IMR-90 (cell line): ENCODE measurements around the gene MBTD1. TPM values are rescaled to one million over a fixed set of nuclear protein-coding genes. Genes with fewer than 3 reads are reported as not detected.

Experiments used
- ATAC-seq: fragments of 200-7000 bp; cut with Tn5 transposase; 2 replicates; pipeline ENCODE4 v1.9.1; 2020; ENCODE audit warnings: low read depth, mild to moderate bottlenecking, moderate library complexity
- BruUV-seq: library from RNA; stranded (reverse); fragments of 400-500 nt; replicated peaks from 2 replicates; lab custom pipeline; 2021; lab: Mats Ljungman, UMichigan
- CTCF ChIA-PET: fragments of 300-600 bp; formaldehyde crosslinking; extraction: SDS; loops from one replicate; lab custom pipeline; 2021; ENCODE audit warnings: antibody characterized with exemption; lab: Yijun Ruan, JAX
- POLR2A ChIA-PET: fragments of 300-600 bp; sonication (Branson Sonifier 250); formaldehyde crosslinking; loops from one replicate; lab custom pipeline; 2022; ENCODE audit warnings: antibody characterized with exemption; ENCODE audit not compliant: unreplicated experiment; lab: Charles Lee
- DNase-seq: peaks from one replicate; pipeline ENCODE4 v3.0.0; 2013
- H2AFZ ChIP-seq: replicated peaks from 2 replicates; pipeline ENCODE3; 2013; ENCODE audit warnings: low read length, mild to moderate bottlenecking; ENCODE audit not compliant: poor library complexity
- H2AK5ac ChIP-seq: 2 replicates; pipeline ENCODE4 v1.6.1; 2013; ENCODE audit warnings: low read depth, low read length, inconsistent platforms
- H2AK9ac ChIP-seq: replicated peaks from 2 replicates; pipeline ENCODE3; 2013; ENCODE audit warnings: mild to moderate bottlenecking, low read depth, low read length, moderate library complexity; ENCODE audit not compliant: poor library complexity
- H2BK120ac ChIP-seq: 2 replicates; pipeline ENCODE4 v1.6.1; 2013; ENCODE audit warnings: low read depth, low read length, inconsistent platforms
- H2BK15ac ChIP-seq: 3 replicates; pipeline ENCODE4 v1.6.1; 2013; ENCODE audit warnings: low read depth, low read length, inconsistent platforms
- H2BK20ac ChIP-seq: 2 replicates; pipeline ENCODE4 v1.6.1; 2013; ENCODE audit warnings: low read depth, mild to moderate bottlenecking, inconsistent platforms, low read length, moderate library complexity
- H2BK5ac ChIP-seq: 2 replicates; pipeline ENCODE4 v1.6.1; 2013; ENCODE audit warnings: mild to moderate bottlenecking, low read depth, low read length, inconsistent platforms; ENCODE audit not compliant: poor library complexity, severe bottlenecking
- H3K14ac ChIP-seq: replicated peaks from 2 replicates; pipeline ENCODE4 v1.6.1; 2013; ENCODE audit warnings: low read depth, low read length, inconsistent platforms
- H3K18ac ChIP-seq: 2 replicates; pipeline ENCODE4 v1.6.1; 2013; ENCODE audit warnings: low read depth, low read length, control low read depth
- H3K23ac ChIP-seq: 2 replicates; pipeline ENCODE4 v1.6.1; 2013; ENCODE audit warnings: low read depth, low read length, inconsistent platforms
- H3K27ac ChIP-seq: 2 replicates; pipeline ENCODE4 v1.5.1; 2013; ENCODE audit warnings: mild to moderate bottlenecking, control low read depth, low read length; ENCODE audit not compliant: insufficient read depth
- H3K27me3 ChIP-seq: 2 replicates; pipeline ENCODE4 v1.6.1; 2013; ENCODE audit warnings: low read length; ENCODE audit not compliant: control insufficient read depth, insufficient read depth
- H3K36me3 ChIP-seq: 2 replicates; pipeline ENCODE4 v1.6.1; 2013; ENCODE audit warnings: low read length, mixed read lengths; ENCODE audit not compliant: control insufficient read depth, insufficient read depth
- H3K4ac ChIP-seq: 2 replicates; pipeline ENCODE4 v1.6.1; 2013; ENCODE audit warnings: low read depth, low read length, inconsistent platforms
- H3K4me1 ChIP-seq: 2 replicates; pipeline ENCODE4 v1.6.1; 2013; ENCODE audit warnings: low read length, mixed read lengths; ENCODE audit not compliant: control insufficient read depth, insufficient read depth
- H3K4me2 ChIP-seq: 2 replicates; pipeline ENCODE4 v1.6.1; 2013; ENCODE audit warnings: low read depth, mild to moderate bottlenecking, control low read depth, low read length, moderate library complexity
- H3K4me3 ChIP-seq: 2 replicates; pipeline ENCODE4 v1.5.1; 2013; ENCODE audit warnings: low read depth, mild to moderate bottlenecking, control low read depth, low read length, moderate library complexity; ENCODE audit not compliant: insufficient read depth
- H3K56ac ChIP-seq: 2 replicates; pipeline ENCODE4 v1.6.1; 2013; ENCODE audit warnings: low read length, inconsistent platforms; ENCODE audit not compliant: insufficient read depth; ENCODE audit errors: extremely low read depth
- H3K79me1 ChIP-seq, 2 experiments: 2 replicates each; pipeline ENCODE4 v1.6.1; 2013; ENCODE audit warnings: low read length in 2 of 2, inconsistent platforms in 1 of 2, low read depth in 1 of 2
- H3K9ac ChIP-seq: 2 replicates; pipeline ENCODE4 v1.6.1; 2013; ENCODE audit warnings: low read depth, low read length, control low read depth
- H3K9me1 ChIP-seq: 2 replicates; pipeline ENCODE4 v1.6.1; 2013; ENCODE audit warnings: low read length, inconsistent platforms; ENCODE audit not compliant: insufficient read depth
- H3K9me3 ChIP-seq: 2 replicates; pipeline ENCODE4 v1.6.1; 2013; ENCODE audit warnings: low read length; ENCODE audit not compliant: control insufficient read depth, insufficient read depth
- H4K20me1 ChIP-seq: 2 replicates; pipeline ENCODE4 v1.6.1; 2013; ENCODE audit warnings: low read length, inconsistent platforms; ENCODE audit not compliant: insufficient read depth
- H4K5ac ChIP-seq: 2 replicates; pipeline ENCODE4 v1.6.1; 2013; ENCODE audit warnings: mild to moderate bottlenecking, low read depth, low read length, control low read depth
- H4K8ac ChIP-seq, 2 experiments: 2 replicates each; pipeline ENCODE4 v1.6.1; 2013; ENCODE audit warnings: low read depth in 2 of 2, low read length in 2 of 2, control low read depth in 1 of 2, inconsistent platforms in 1 of 2
- H4K91ac ChIP-seq: 2 replicates; pipeline ENCODE4 v1.6.1; 2013; ENCODE audit warnings: low read depth, low read length, inconsistent platforms; ENCODE audit not compliant: insufficient read depth
- BHLHE40 ChIP-seq: fragments of 150-350 bp; IDR thresholded peaks from 2 replicates; pipeline ENCODE4 v1.6.1; 2016; ENCODE audit warnings: mild to moderate bottlenecking, low read depth, low read length
- CEBPB ChIP-seq: IDR thresholded peaks from 2 replicates; pipeline ENCODE4 v1.6.1; 2012; ENCODE audit warnings: low read depth, low read length, improper control_type of control experiment
- CHD1 ChIP-seq: IDR thresholded peaks from 2 replicates; pipeline ENCODE4 v1.6.1; 2012; ENCODE audit warnings: low read depth, low read length, improper control_type of control experiment
- CTCF ChIP-seq: conservative IDR thresholded peaks from 2 replicates; pipeline ENCODE4 v1.5.1; 2012; ENCODE audit warnings: mild to moderate bottlenecking, low read depth, low read length, improper control_type of control experiment
- MAFK ChIP-seq: IDR thresholded peaks from 2 replicates; pipeline ENCODE4 v1.6.1; 2012; ENCODE audit warnings: low read depth, low read length, improper control_type of control experiment
- MAZ ChIP-seq: IDR thresholded peaks from 2 replicates; pipeline ENCODE4 v1.6.1; 2012; ENCODE audit warnings: low read depth, mild to moderate bottlenecking, low read length, improper control_type of control experiment, moderate library complexity, borderline replicate concordance
- MXI1 ChIP-seq: IDR thresholded peaks from 2 replicates; pipeline ENCODE4 v1.6.1; 2012; ENCODE audit warnings: low read depth, mild to moderate bottlenecking, low read length, moderate library complexity, borderline replicate concordance
- NFE2L2 ChIP-seq: fragments of 150-350 bp; IDR thresholded peaks from 2 replicates; pipeline ENCODE4 v1.6.1; 2016; ENCODE audit warnings: low read depth, mild to moderate bottlenecking, low read length
- POLR2A ChIP-seq: IDR thresholded peaks from 2 replicates; pipeline ENCODE4 v1.6.1; 2012; ENCODE audit warnings: mild to moderate bottlenecking, low read depth, low read length
- RAD21 ChIP-seq: IDR thresholded peaks from 2 replicates; pipeline ENCODE4 v1.6.1; 2012; ENCODE audit warnings: low read length, improper control_type of control experiment
- RCOR1 ChIP-seq: IDR thresholded peaks from 2 replicates; pipeline ENCODE4 v1.6.1; 2012; ENCODE audit warnings: mild to moderate bottlenecking, low read length, improper control_type of control experiment; ENCODE audit not compliant: insufficient replicate concordance
- RFX5 ChIP-seq: IDR thresholded peaks from 2 replicates; pipeline ENCODE4 v1.8.0; 2012; ENCODE audit warnings: low read depth, mild to moderate bottlenecking, low read length, moderate library complexity
- SMC3 ChIP-seq: fragments of 150-350 bp; IDR thresholded peaks from 2 replicates; pipeline ENCODE4 v1.6.1; 2016; ENCODE audit warnings: low read depth, mild to moderate bottlenecking, antibody characterized with exemption, low read length, moderate library complexity
- USF2 ChIP-seq: fragments of 150-350 bp; IDR thresholded peaks from 2 replicates; pipeline ENCODE4 v1.6.1; 2017; ENCODE audit warnings: mild to moderate bottlenecking, antibody characterized with exemption, low read length, low read depth
- WGBS, 2 experiments: methylation state at CpG; one replicate each; pipeline versions ENCODE4 v1.1.5 to v1.1.7; 2013; ENCODE audit warnings: missing lambda C conversion rate in 2 of 2; ENCODE audit not compliant: insufficient read length in 1 of 2; ENCODE audit errors: extremely low coverage in 2 of 2; 5-methylcytosine and 5-hydroxymethylcytosine counted together
- dilution Hi-C: fragments of 300-500 bp; cut with HindIII; formaldehyde crosslinking; loops from one replicate; pipeline ENCODE4 v1.14.3; 2018; ENCODE audit warnings: low sequenced_read_pairs; ENCODE audit not compliant: unreplicated experiment
- in situ Hi-C: fragments of 300-500 bp; cut with MboI; formaldehyde crosslinking; loops from 3 replicates; pipeline ENCODE4 v1.14.3; 2019; ENCODE audit warnings: low sequenced_read_pairs, inconsistent platforms, mixed read lengths
- intact Hi-C: fragments of 100-400 bp; cut with micrococcal nuclease; formaldehyde crosslinking; loops from 2 replicates; pipeline ENCODE4 v1.10.0; 2022
- polyA plus RNA-seq, 3 experiments: library from polyadenylated mRNA; depleted of rRNA; stranded (reverse); fragments of >200 nt; gene quantifications; 2 replicates each; pipeline ENCODE4 v1.2.3, GENCODE V29; 2012; ENCODE audit warnings: low replicate concordance in 1 of 3
- total RNA-seq: library from RNA; depleted of rRNA; stranded (reverse); fragments of >200 nt; gene quantifications from 2 replicates; pipeline ENCODE4 v1.2.3, GENCODE V29; 2012
- TF ChIP-seq, protein P1 (sequence below): fragments of 150-350 bp; IDR thresholded peaks from 2 replicates; pipeline ENCODE4 v1.6.1; 2016; ENCODE audit warnings: low read depth, mild to moderate bottlenecking, low read length, moderate library complexity, borderline replicate concordance

MBTD1 gene
- total and polyA plus RNA-seq, 2 of the 4 experiments (the other 2 are of a cell fraction), result 3.2 to 5.6 TPM

DNA sequence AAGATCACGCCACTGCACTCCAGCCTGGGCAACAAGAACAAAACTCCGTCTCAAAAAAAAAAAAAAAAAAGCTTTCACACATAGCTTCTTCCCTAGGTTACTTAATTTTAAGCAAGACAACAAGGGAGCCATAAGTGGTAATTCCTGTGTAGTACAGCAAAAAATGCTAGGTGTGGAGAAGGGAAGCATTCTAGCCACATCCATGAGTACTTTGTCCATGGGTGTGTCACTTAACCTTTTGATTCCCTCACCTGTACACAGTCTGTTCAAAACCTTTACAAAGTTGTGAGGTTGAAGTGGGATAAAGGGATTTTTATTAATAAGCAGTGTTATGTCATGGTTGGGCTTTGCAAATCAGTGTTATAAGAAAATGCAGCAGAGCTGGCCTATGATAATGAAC is 89.1 kb downstream of the MBTD1 start:
- dilution Hi-C loops (no loop called here), intact Hi-C loops (no loop called here), in situ Hi-C loops (no loop called here)
- TF ChIP-seq RFX5 (no peak), NFE2L2 (no peak), SMC3 (no peak), RCOR1 (no peak), CTCF (no peak), POLR2A (no peak), MAZ (no peak), MXI1 (no peak), BHLHE40 (no peak), MAFK (no peak), RAD21 (no peak), CEBPB (no peak), CHD1 (no peak), USF2 (no peak)
- TF ChIP-seq, protein P1, sequence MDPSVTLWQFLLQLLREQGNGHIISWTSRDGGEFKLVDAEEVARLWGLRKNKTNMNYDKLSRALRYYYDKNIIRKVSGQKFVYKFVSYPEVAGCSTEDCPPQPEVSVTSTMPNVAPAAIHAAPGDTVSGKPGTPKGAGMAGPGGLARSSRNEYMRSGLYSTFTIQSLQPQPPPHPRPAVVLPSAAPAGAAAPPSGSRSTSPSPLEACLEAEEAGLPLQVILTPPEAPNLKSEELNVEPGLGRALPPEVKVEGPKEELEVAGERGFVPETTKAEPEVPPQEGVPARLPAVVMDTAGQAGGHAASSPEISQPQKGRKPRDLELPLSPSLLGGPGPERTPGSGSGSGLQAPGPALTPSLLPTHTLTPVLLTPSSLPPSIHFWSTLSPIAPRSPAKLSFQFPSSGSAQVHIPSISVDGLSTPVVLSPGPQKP, result no peak
- no peak overlapping the region for H2AK9ac ChIP-seq
- H3K27me3 ChIP-seq, result no peaks in the 10 kb centered on the region
- no peaks in the 10 kb centered on the region for H3K9me3 ChIP-seq
- H4K20me1 ChIP-seq, result peaks cover 19% of the 10 kb centered on the region
- H4K91ac ChIP-seq, result no peak overlapping the region
- no peak overlapping the region for H2BK15ac ChIP-seq
- H3K4me1 ChIP-seq, result peaks cover 4% of the 10 kb centered on the region; the same call in 1 of the 2 replicates
- CTCF ChIA-PET, result no interaction called here
- POLR2A ChIA-PET, result no interaction called here
- no peak overlapping the region for H2AFZ ChIP-seq
- ATAC-seq (no peak), DNase-seq (no peak)
- no peak overlapping the region for H2BK120ac ChIP-seq
- no peak overlapping the region for H2AK5ac ChIP-seq
- no peak overlapping the region for H2BK5ac ChIP-seq
- peaks cover 27 to 43% of the 10 kb centered on the region in 2 experiments for H3K79me1 ChIP-seq
- no peak overlapping the region for H3K4ac ChIP-seq
- no TSS peak for BruUV-seq
- no peak overlapping the region for H3K4me3 ChIP-seq
- WGBS, 2 experiments, result no CpG with 5 or more reads among the region's 2 CpGs
- no peak overlapping the region for H2BK20ac ChIP-seq
- H3K9me1 ChIP-seq, result peaks cover 8% of the 10 kb centered on the region; the same call in 1 of the 2 replicates
- no peak overlapping the region for H3K18ac ChIP-seq
- H3K9ac ChIP-seq, result no peak overlapping the region
- H3K14ac ChIP-seq, result no peak overlapping the region
- H3K4me2 ChIP-seq, result no peak overlapping the region
- peaks cover 31% of the 10 kb centered on the region for H3K36me3 ChIP-seq
- H3K56ac ChIP-seq, result no peak overlapping the region
- no peak overlapping the region for H4K8ac ChIP-seq
- no peak overlapping the region for H4K5ac ChIP-seq
- H3K27ac ChIP-seq, result no peak overlapping the region
- no peak overlapping the region for H3K23ac ChIP-seq
